ENCODE measurements around the gene FANCC.

The FANCC gene

GRCh38 chr9:95317119-95317892 lies at the start of gene FANCC:
TSS of gene FANCC (minus strand) at chr9:95317709. CDS start at chr9:95249291, 68,418 bp downstream.
- DNase-seq (ENCODE audit: low spot score), result peak; percentile 88

GRCh38 chr9:95366731-95367325 lies 49.3 kb upstream of the FANCC start:
- no peak for DNase-seq (ENCODE audit: low spot score)

- no peak for DNase-seq (ENCODE audit: low spot score)
Measured at GRCh38 chr9:95365766-95366165, 48.3 kb upstream of the FANCC start.

GRCh38 chr9:95363051-95363841 lies 45.7 kb upstream of the FANCC start:
- no peak for DNase-seq (ENCODE audit: low spot score)

- no peak for DNase-seq (ENCODE audit: low spot score)
Measured at GRCh38 chr9:95360866-95361265, 43.4 kb upstream of the FANCC start.

- DNase-seq (ENCODE audit: low spot score), result no peak
Measured at GRCh38 chr9:95357316-95357715, 39.8 kb upstream of the FANCC start.

- DNase-seq (ENCODE audit: low spot score), result no peak
Measured at GRCh38 chr9:95355500-95355899, 38.0 kb upstream of the FANCC start.

GRCh38 chr9:95351051-95351450 lies 33.5 kb upstream of the FANCC start:
- no peak for DNase-seq (ENCODE audit: low spot score)

- DNase-seq (ENCODE audit: low spot score), result no peak
Measured at GRCh38 chr9:95350266-95350665, 32.8 kb upstream of the FANCC start.

GRCh38 chr9:95349091-95350038 lies 31.9 kb upstream of the FANCC start:
- no peak for DNase-seq (ENCODE audit: low spot score)

GRCh38 chr9:95346021-95346420 lies 28.5 kb upstream of the FANCC start:
- no peak for DNase-seq (ENCODE audit: low spot score)

- DNase-seq (ENCODE audit: low spot score), result no peak
Measured at GRCh38 chr9:95344735-95345325, 27.3 kb upstream of the FANCC start.

GRCh38 chr9:95343725-95344287 lies 26.3 kb upstream of the FANCC start:
- no peak for DNase-seq (ENCODE audit: low spot score)

GRCh38 chr9:95342571-95342970 lies 25.1 kb upstream of the FANCC start:
- no peak for DNase-seq (ENCODE audit: low spot score)

GRCh38 chr9:95341293-95341962 lies 23.9 kb upstream of the FANCC start:
- DNase-seq (ENCODE audit: low spot score), result peak; percentile 17

GRCh38 chr9:95338243-95338642 lies 20.7 kb upstream of the FANCC start:
- no peak for DNase-seq (ENCODE audit: low spot score)

- no peak for DNase-seq (ENCODE audit: low spot score)
Measured at GRCh38 chr9:95336281-95336680, 18.8 kb upstream of the FANCC start.

GRCh38 chr9:95333426-95333825 lies 15.9 kb upstream of the FANCC start:
- no peak for DNase-seq (ENCODE audit: low spot score)

- DNase-seq (ENCODE audit: low spot score), result no peak
Measured at GRCh38 chr9:95332860-95333259, 15.4 kb upstream of the FANCC start.

GRCh38 chr9:95330720-95331404 lies 13.4 kb upstream of the FANCC start:
- DNase-seq (ENCODE audit: low spot score), result no peak

Measured in globus pallidus (tissue), 1 donor.